CD4-positive, CD25-positive, alpha-beta regulatory T cell (primary cell): ENCODE data around the gene PDE4DIP. TPM values are rescaled to one million over a fixed set of nuclear protein-coding genes. Genes with fewer than 3 reads are reported as not detected.
"Not testable (repeated sequence)": the region's sequence is repeated elsewhere in the genome, so short reads cannot be mapped to it uniquely, and the experiment has no call there.

Experiments
- ATAC-seq, 2 donors: fragments of 150-1000 bp; cut with Tn5 transposase; one replicate each; pipeline ENCODE4 v1.10.0; 2021; ENCODE audit warnings: low read depth in 2 of 2, moderate number of reproducible peaks in 2 of 2, moderate library complexity in 1 of 2
- DNase-seq, 3 donors: peaks; one replicate each; pipeline versions ENCODE4 v3.0.0 to v3.0.0-alpha.2; 2012 to 2022; ENCODE audit warnings: mixed read lengths in 1 of 3
- H3K27ac ChIP-seq: one replicate; pipeline ENCODE4 v1.7.0; 2013; ENCODE audit warnings: mild to moderate bottlenecking, low read length; ENCODE audit not compliant: insufficient read depth, poor library complexity, severe bottlenecking
- H3K27me3 ChIP-seq: one replicate; pipeline ENCODE4 v1.7.0; 2013; ENCODE audit warnings: low read length; ENCODE audit not compliant: control insufficient read depth, insufficient read depth
- H3K36me3 ChIP-seq: one replicate; pipeline ENCODE4 v1.7.0; 2013; ENCODE audit warnings: mild to moderate bottlenecking, low read length, moderate library complexity; ENCODE audit not compliant: control insufficient read depth, insufficient read depth
- H3K4me1 ChIP-seq: 2 replicates; pipeline ENCODE4 v1.7.0; 2013; ENCODE audit warnings: mild to moderate bottlenecking, low read length; ENCODE audit not compliant: insufficient read depth, control insufficient read depth, poor library complexity, severe bottlenecking
- H3K4me3 ChIP-seq: one replicate; pipeline ENCODE4 v1.7.0; 2013; ENCODE audit warnings: low read depth, mild to moderate bottlenecking, low read length, moderate library complexity
- H3K9me3 ChIP-seq, 2 experiments: 1 replicate in 1 of 2; 2 replicates in 1 of 2; pipeline ENCODE4 v1.7.0; 2013; ENCODE audit warnings: low read length in 2 of 2, mild to moderate bottlenecking in 1 of 2, moderate library complexity in 1 of 2; ENCODE audit not compliant: control insufficient read depth in 2 of 2
- H3K27ac Mint-ChIP-seq, 3 donors: one replicate each; pipeline ENCODE4 v1.8.0; 2020 to 2022; ENCODE audit warnings: mild to moderate bottlenecking in 3 of 3, mixed read lengths in 3 of 3, moderate library complexity in 2 of 3
- H3K27me3 Mint-ChIP-seq: one replicate; pipeline ENCODE4 v1.8.0; 2022; ENCODE audit warnings: mild to moderate bottlenecking, mixed read lengths
- H3K36me3 Mint-ChIP-seq: one replicate; pipeline ENCODE4 v1.8.0; 2020; ENCODE audit warnings: mixed read lengths
- H3K4me1 Mint-ChIP-seq, 4 donors: one replicate each; pipeline ENCODE4 v1.8.0; 2020 to 2022; ENCODE audit warnings: mixed read lengths in 4 of 4, mild to moderate bottlenecking in 1 of 4
- H3K4me3 Mint-ChIP-seq, 4 donors: one replicate each; pipeline ENCODE4 v1.8.0; 2020 to 2022; ENCODE audit warnings: mild to moderate bottlenecking in 4 of 4, mixed read lengths in 4 of 4, moderate library complexity in 3 of 4
- H3K9me3 Mint-ChIP-seq, 7 donors: one replicate each; pipeline ENCODE4 v1.8.0; 2020 to 2022; ENCODE audit warnings: mixed read lengths in 7 of 7, mild to moderate bottlenecking in 3 of 7, moderate library complexity in 2 of 7
- polyA plus RNA-seq, 4 donors: library from polyadenylated mRNA; unstranded; fragments of 300-500 nt; fragmentation: Illumina TruSeq; gene quantifications; one replicate each; pipeline ENCODE4 v1.2.3, GENCODE V29; 2021
- total RNA-seq: library from RNA; stranded (reverse); gene quantifications from one replicate; pipeline ENCODE4 v1.2.3, GENCODE V29; 2022

Gene PDE4DIP
- total and polyA plus RNA-seq, 5 donors from 2014 or later: 22.3 to 50.8 (median 34.2) TPM

DNA sequence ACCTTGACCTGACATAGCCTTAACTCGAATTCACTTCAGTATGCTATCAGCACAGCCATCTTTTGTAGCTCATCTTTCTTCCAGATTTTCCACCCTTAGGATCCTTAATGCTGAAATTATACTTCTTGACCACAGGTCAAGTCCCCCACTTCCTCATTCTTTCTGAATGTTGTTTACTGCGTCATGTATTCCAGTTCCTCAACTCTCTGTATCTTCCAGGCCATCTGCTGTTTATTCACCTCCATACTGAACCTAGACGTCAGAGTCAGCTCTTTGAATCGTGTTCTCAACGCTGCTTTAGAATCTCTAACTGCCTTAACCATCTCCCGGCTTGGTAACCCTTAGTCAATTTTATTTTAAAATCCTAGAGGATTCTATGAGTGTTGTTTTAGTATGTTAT lies 9.8 kb downstream of the PDE4DIP start:
- not testable (repeated sequence) for H3K4me1 ChIP-seq, H3K4me3 Mint-ChIP-seq, H3K4me3 ChIP-seq, H3K4me1 Mint-ChIP-seq, DNase-seq, H3K27ac ChIP-seq, H3K9me3 ChIP-seq, H3K36me3 ChIP-seq, H3K36me3 Mint-ChIP-seq, H3K27me3 ChIP-seq, H3K27me3 Mint-ChIP-seq, H3K27ac Mint-ChIP-seq, ATAC-seq, H3K9me3 Mint-ChIP-seq

DNA sequence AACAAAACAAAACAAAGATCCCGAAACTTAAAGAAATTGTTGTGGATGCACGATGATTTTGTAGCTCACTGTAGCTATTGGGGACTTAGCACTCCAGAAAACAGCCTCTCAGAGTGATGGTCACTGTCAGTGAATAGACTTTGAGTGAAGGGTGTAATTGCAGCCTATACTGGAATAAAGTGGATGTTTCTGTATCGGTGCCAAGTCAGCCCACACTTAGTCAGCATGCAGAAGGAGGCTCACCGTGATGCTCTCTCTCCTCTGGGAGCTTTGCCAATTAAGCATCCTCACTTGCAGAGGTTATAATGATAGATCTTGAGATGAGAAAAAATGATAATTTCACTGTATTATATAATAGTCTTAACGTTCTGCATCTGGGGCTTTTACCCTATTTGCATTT lies 11.1 kb downstream of the PDE4DIP start:
- not testable (repeated sequence) for H3K27me3 Mint-ChIP-seq, DNase-seq

DNA sequence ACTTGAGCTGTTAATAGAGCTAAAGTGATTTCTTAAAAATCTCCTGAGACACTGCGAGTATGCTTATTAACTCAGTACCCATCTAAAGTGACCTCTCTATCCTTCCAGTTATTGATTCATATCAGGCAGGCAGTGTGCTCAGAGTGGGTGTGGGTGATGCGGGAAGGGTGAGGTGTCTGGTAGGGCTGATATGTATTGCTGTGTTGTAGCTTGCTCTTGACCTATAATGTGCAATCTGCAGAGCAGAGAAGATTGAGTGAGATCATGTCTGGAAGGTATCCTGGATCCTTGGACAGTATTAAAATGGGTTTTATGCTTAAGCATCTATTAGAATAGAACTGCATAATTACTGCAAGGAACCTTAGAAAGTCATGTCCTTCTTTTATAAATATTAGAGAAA lies 15.8 kb downstream of the PDE4DIP start:
- not testable (repeated sequence) for H3K9me3 Mint-ChIP-seq

More for the DNA sequence above, 11.1 kb downstream of the PDE4DIP start:
- H3K4me1 Mint-ChIP-seq, H3K9me3 ChIP-seq, H3K4me3 ChIP-seq, H3K36me3 ChIP-seq, H3K27me3 ChIP-seq, H3K9me3 Mint-ChIP-seq, H3K36me3 Mint-ChIP-seq, H3K4me3 Mint-ChIP-seq, H3K4me1 ChIP-seq, ATAC-seq, H3K27ac ChIP-seq, H3K27ac Mint-ChIP-seq: not testable (repeated sequence)

GRCh38 chr1:148860579-148861259 lies 16.5 kb downstream of the PDE4DIP start:
- not testable (repeated sequence) for H3K9me3 Mint-ChIP-seq, H3K27ac Mint-ChIP-seq, H3K4me3 ChIP-seq, H3K4me1 ChIP-seq, H3K36me3 ChIP-seq, H3K27ac ChIP-seq, DNase-seq, H3K4me1 Mint-ChIP-seq, H3K4me3 Mint-ChIP-seq, ATAC-seq, H3K9me3 ChIP-seq, H3K27me3 ChIP-seq, H3K27me3 Mint-ChIP-seq, H3K36me3 Mint-ChIP-seq

More for the DNA sequence above, 15.8 kb downstream of the PDE4DIP start:
- not testable (repeated sequence) for H3K27me3 Mint-ChIP-seq, ATAC-seq, H3K4me3 ChIP-seq, H3K36me3 Mint-ChIP-seq, H3K36me3 ChIP-seq, H3K9me3 ChIP-seq, H3K4me1 ChIP-seq, H3K4me1 Mint-ChIP-seq, H3K27me3 ChIP-seq, H3K27ac ChIP-seq, H3K4me3 Mint-ChIP-seq, DNase-seq, H3K27ac Mint-ChIP-seq

DNA sequence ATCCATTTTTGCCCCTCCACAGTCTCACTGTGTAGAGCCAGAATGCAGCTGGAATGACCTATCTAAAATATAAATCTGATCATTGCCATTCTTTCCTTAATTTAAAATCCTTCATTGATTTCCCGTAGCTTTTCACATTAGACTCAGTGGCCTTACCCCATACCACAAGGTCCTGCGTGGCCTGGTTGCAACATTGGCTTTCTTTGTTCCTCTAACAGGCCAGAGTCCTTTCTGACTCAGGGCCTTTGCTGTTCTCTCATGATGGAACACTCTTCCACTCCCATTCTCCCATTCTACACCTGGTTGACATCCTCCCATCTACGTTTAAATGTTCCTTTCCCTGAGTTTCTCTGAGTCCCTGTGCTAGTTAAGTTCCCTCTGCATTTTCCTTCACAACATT lies 18.4 kb downstream of the PDE4DIP start:
- not testable (repeated sequence) for H3K27me3 ChIP-seq, H3K27ac Mint-ChIP-seq, H3K9me3 Mint-ChIP-seq, H3K9me3 ChIP-seq, H3K36me3 Mint-ChIP-seq, H3K36me3 ChIP-seq, H3K27ac ChIP-seq, ATAC-seq, H3K4me3 Mint-ChIP-seq, H3K4me3 ChIP-seq, H3K4me1 Mint-ChIP-seq, DNase-seq, H3K27me3 Mint-ChIP-seq, H3K4me1 ChIP-seq

DNA sequence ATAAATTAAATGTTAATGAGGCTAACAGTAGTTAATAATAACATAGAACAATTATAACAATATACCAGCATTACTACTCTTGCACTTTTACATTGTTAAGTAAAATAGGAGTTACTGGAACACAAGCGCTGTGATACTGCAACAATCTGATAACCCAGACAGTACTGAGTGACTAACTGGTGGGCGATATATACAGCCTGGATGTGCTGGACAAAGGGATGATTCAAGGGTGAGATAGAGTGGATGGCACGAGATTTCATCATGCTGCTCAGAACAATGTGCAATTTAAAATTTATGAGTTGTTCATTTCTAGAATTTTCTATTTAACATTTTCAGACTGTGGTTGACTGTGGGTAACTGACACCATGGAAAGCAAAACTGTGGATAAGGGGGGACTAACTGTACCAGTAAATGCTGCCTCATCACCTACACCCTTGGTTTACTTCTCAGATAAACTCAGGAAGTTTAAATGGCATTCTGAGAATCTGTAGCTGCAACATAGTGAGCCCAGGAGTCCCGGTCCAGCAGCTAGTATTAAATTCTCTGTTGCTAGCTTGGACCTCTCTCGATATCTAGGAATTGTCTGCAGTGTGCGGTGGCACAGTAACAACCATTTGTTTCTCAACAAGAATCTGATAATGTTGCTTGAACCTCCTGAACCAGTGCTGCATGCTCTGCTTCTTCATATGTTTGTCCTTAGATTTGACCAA lies 24.9 kb downstream of the PDE4DIP start:
- H3K9me3 Mint-ChIP-seq, H3K27ac ChIP-seq, H3K9me3 ChIP-seq, ATAC-seq, H3K4me3 Mint-ChIP-seq, DNase-seq, H3K27me3 ChIP-seq, H3K27me3 Mint-ChIP-seq, H3K27ac Mint-ChIP-seq, H3K4me1 ChIP-seq, H3K36me3 Mint-ChIP-seq, H3K4me1 Mint-ChIP-seq, H3K36me3 ChIP-seq, H3K4me3 ChIP-seq: not testable (repeated sequence)

- ATAC-seq, H3K27ac ChIP-seq, H3K36me3 ChIP-seq, H3K27ac Mint-ChIP-seq, H3K4me1 Mint-ChIP-seq, H3K4me3 ChIP-seq, H3K4me1 ChIP-seq, H3K36me3 Mint-ChIP-seq, H3K27me3 ChIP-seq, H3K27me3 Mint-ChIP-seq, H3K9me3 ChIP-seq, H3K4me3 Mint-ChIP-seq, H3K9me3 Mint-ChIP-seq, DNase-seq: not testable (repeated sequence)
Observed at GRCh38 chr1:148869634-148869961, 25.4 kb downstream of the PDE4DIP start.
